Adrenal gland (tissue), 12 donors: Measurements from ENCODE around the gene CCDC33. TPM values are rescaled to one million over a fixed set of nuclear protein-coding genes. Genes with fewer than 3 reads are reported as not detected.

Experiments
- DNase-seq, 7 donors: peaks; one replicate each; pipeline ENCODE4 v3.0.0-alpha.2; 2019 to 2020
- H3K27ac ChIP-seq, 5 donors: fragments of 200-600 bp; sonication (generic) in 4 of 5; 1 replicate in 3 of 5; 2 replicates in 2 of 5; pipeline versions ENCODE4 v1.5.1 to v1.8.0; 2016 to 2020; ENCODE audit warnings: mild to moderate bottlenecking in 1 of 5
- H3K27me3 ChIP-seq: fragments of 200-600 bp; 2 replicates; pipeline ENCODE4 v1.8.0; 2021
- H3K36me3 ChIP-seq, 2 donors: fragments of 200-600 bp; replicated peaks in 1 of 2; 1 replicate in 1 of 2; 2 replicates in 1 of 2; pipeline versions ENCODE4 v1.5.1 to v1.8.0; 2018 to 2022
- H3K4me1 ChIP-seq, 2 donors: fragments of 200-600 bp; replicated peaks in 1 of 2; 1 replicate in 1 of 2; 2 replicates in 1 of 2; pipeline versions ENCODE4 v1.5.1 to v1.8.0; 2018 to 2021
- H3K4me3 ChIP-seq, 4 donors: fragments of 200-600 bp; sonication (generic) in 3 of 4; one replicate each; pipeline ENCODE4 v1.5.1; 2016 to 2018
- H3K9me3 ChIP-seq, 3 donors: fragments of 200-600 bp; sonication (generic) in 1 of 3; replicated peaks in 1 of 3; 1 replicate in 2 of 3; 2 replicates in 1 of 3; pipeline versions ENCODE4 v1.5.1 to v1.8.0; 2016 to 2021
- POLR2A ChIP-seq, 2 donors: fragments of 450-650 bp; IDR thresholded peaks; one replicate each; pipeline ENCODE4 v1.6.1; 2017; ENCODE audit warnings: antibody characterized with exemption in 2 of 2, mild to moderate bottlenecking in 2 of 2, moderate library complexity in 1 of 2
- WGBS, 4 donors: extraction: QIAGEN DNeasy Blood & Tissue Kit in 2 of 4; methylation state at CpG; one replicate each; pipeline versions ENCODE4 v1.1.5 to v1.1.7; 2013 to 2017; 5-methylcytosine and 5-hydroxymethylcytosine counted together
- intact Hi-C, 2 donors: fragments of 100-400 bp; cut with DNase I; formaldehyde crosslinking; loops; one replicate each; pipeline versions ENCODE4 v1.14.1 to v1.15.0; 2022 to 2023
- polyA plus RNA-seq, 3 donors: library from polyadenylated mRNA; stranded (reverse); fragments of 200-250 nt in 2 of 3; fragments of 350-450 nt in 1 of 3; fragmentation: Illumina TruSeq in 1 of 3; extraction: RNeasy Lipid Tissue Mini Kit (QIAGEN cat#74804) in 1 of 3; gene quantifications; one replicate each; pipeline ENCODE4 v1.2.3, GENCODE V29; 2013 to 2014
- total RNA-seq, 9 donors: library from RNA; depleted of rRNA in 4 of 9; stranded (reverse); fragments of >200 nt in 4 of 9; fragments of 120-200 nt in 1 of 9; fragmentation: NEBNext Ultra II Directional in 1 of 9; extraction: Animal tissue kit (Norgen Biotek cat#: 25700) in 1 of 9; gene quantifications; one replicate each; pipeline versions ENCODE4 v1.1.0 to v1.2.4, GENCODE V29; 2013 to 2023
- TF ChIP-seq, protein P1 (sequence below), 6 experiments: fragments of 450-650 bp in 4 of 6; fragments of 200-600 bp in 2 of 6; sonication (generic) in 1 of 6; IDR thresholded peaks; 1 replicate in 5 of 6; 2 replicates in 1 of 6; pipeline versions ENCODE4 v1.5.1 to v1.8.0; 2016 to 2021; ENCODE audit warnings: antibody characterized with exemption in 6 of 6, mild to moderate bottlenecking in 2 of 6, moderate library complexity in 1 of 6
- donor health status: healthy with polysubstance abuse.
- donor health status: Bipolar disorder and iron deficiency.
- donor health status: DM: yes; HTN: yes; CAD: no.
- donor health status: DM: no; HTN: no; CAD: no.
- donor health status: DM: no; HTN: no; CAD: no.
- donor health status: DM: yes; HTN: yes; CAD: no.

CCDC33 gene
- total and polyA plus RNA-seq, 12 donors, result 0.11 to 1.1 (median 0.30) TPM; not detected in 3

DNA sequence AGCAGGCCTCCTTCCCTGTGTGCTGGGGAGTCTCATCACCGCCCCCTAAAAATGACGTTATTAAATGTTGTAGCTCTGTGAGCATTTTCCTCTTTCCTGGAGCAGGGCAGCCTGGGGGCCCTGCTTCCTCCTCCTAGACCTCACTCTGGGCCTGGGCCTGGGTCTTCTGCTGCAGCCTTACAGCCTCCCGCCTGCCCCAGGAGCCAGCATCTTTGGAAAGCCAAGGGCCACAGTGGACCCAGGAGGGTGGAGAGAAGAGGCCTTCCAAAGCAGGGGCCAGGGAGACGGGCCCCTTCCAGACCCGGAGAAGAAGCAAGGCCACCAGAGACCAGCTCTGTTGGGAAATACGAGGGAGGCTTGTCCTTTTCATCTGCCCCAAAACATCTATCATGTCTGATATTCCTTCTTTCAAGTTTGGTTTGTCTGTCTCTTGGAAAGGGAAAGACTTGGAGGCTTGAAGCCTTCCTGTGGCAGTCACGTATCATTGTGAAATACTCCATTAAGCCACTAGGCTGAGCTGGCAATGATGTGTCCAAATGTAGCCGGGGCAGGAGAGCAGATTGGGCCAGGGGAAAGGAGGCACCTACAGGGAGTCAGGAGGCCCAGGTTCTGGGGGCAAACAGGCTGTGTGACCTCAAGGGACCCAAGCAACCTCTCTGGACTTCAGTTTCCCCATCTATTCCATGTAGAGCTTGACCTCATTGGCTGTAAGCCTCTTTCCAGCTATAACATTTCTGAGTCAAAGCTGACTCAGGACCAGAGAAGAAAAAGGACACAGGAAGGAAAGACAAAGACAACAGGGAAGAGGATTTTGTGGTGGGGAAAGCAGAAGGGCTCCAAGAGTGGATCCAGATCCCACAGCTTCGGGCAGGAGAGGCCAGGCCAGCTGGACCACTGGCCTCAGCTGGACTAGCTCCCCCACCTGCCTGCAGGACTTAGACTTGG is 100.2 kb downstream of the CCDC33 start:
- WGBS, 4 donors, result 70 to 76% (median 74%) methylated on average over 8 to 9 of the region's 9 CpGs
- peak overlapping the region in 3 of 5 donors; percentile 43 to 76 (median 57) for H3K27ac ChIP-seq
- H3K9me3 ChIP-seq, result no peaks in the 10 kb centered on the region
- peaks cover 0 to 5% of the 10 kb centered on the region in 2 donors for H3K36me3 ChIP-seq
- H3K27me3 ChIP-seq, result no peaks in the 10 kb centered on the region
- H3K4me3 ChIP-seq, result no peak overlapping the region
- H3K4me1 ChIP-seq, result peaks cover 0 to 6% of the 10 kb centered on the region in 2 donors
- intact Hi-C loops, result no loop called here
- TF ChIP-seq, protein P1, sequence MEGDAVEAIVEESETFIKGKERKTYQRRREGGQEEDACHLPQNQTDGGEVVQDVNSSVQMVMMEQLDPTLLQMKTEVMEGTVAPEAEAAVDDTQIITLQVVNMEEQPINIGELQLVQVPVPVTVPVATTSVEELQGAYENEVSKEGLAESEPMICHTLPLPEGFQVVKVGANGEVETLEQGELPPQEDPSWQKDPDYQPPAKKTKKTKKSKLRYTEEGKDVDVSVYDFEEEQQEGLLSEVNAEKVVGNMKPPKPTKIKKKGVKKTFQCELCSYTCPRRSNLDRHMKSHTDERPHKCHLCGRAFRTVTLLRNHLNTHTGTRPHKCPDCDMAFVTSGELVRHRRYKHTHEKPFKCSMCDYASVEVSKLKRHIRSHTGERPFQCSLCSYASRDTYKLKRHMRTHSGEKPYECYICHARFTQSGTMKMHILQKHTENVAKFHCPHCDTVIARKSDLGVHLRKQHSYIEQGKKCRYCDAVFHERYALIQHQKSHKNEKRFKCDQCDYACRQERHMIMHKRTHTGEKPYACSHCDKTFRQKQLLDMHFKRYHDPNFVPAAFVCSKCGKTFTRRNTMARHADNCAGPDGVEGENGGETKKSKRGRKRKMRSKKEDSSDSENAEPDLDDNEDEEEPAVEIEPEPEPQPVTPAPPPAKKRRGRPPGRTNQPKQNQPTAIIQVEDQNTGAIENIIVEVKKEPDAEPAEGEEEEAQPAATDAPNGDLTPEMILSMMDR (IDR thresholded peaks at IDR 0.05), result peak in 1 of 6 experiments; percentile 15
- TF ChIP-seq POLR2A (IDR thresholded peaks at IDR 0.05), result no peak
- no peak for DNase-seq

DNA sequence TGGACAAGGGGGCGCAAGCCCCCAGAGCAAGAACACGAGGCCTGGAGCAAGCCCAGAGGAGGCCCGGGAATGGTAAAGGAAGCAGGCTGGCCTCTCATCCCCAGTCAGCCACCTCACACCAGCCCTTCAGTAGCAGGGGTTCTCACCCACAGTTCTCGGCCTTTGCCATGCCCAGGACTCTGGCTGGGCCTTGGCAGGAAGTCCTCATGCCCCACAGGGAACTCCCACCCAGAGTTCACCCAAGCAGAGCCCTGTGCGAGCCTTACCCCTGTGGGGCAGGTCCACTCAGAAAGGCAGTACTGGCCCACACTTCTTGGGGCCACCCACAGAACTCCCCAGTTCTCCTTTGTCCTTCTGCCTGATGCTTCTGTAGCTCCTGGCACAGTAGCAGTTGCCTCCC is 101.0 kb downstream of the CCDC33 start:
- WGBS, 4 donors, result 88 to 97% (median 92%) methylated on average over 2 to 5 of the region's 5 CpGs
- no peaks in the 10 kb centered on the region for H3K27me3 ChIP-seq
- H3K36me3 ChIP-seq, result peaks cover 0 to 5% of the 10 kb centered on the region in 2 donors
- peaks cover 0 to 14% of the 10 kb centered on the region in 2 donors for H3K4me1 ChIP-seq
- no peak overlapping the region for H3K4me3 ChIP-seq
- intact Hi-C loops, result no loop called here
- H3K9me3 ChIP-seq, result no peaks in the 10 kb centered on the region
- TF ChIP-seq POLR2A (IDR thresholded peaks at IDR 0.05), result no peak
- TF ChIP-seq, protein P1 (IDR thresholded peaks at IDR 0.05), result no peak
- H3K27ac ChIP-seq, result peak overlapping the region in 3 of 5 donors; percentile 43 to 76 (median 57)
- no peak for DNase-seq

DNA sequence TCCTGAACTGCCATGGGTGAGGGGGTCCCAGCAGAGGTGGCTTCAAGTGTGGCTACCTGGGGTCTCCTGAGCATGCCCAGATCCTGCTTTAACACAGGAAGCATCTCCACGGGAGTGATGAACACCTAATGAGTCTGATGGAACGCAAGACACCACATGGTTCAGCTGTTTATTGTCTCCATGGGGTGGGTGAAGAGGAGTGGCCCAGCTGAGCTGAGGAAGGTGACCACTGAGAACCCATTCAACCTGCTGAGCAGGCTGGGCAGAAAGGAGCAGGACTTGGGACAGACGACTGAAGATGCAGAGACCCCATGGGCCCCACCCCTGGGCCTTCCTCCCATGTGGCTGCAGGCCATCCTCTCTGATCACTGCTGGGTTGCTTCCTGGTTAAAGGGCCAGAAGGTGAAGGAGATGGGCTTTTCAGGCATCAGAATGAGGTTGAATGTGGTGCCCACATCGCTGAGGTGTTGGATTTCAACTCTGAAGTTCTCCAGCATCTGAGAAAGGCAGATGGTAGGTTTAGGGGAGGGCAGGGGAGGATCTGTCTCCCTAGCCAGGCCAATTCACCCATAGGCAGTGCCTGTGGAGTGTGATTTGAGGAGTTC is 101.6 kb downstream of the CCDC33 start:
- H3K4me3 ChIP-seq, result no peak overlapping the region
- peak in 1 of 7 donors; percentile 13 for DNase-seq
- H3K36me3 ChIP-seq, result peaks cover 0 to 9% of the 10 kb centered on the region in 2 donors

More for the DNA sequence above, 101.6 kb downstream of the CCDC33 start:
- no peaks in the 10 kb centered on the region for H3K9me3 ChIP-seq
- TF ChIP-seq POLR2A (IDR thresholded peaks at IDR 0.05), result no peak
- TF ChIP-seq, protein P1 (IDR thresholded peaks at IDR 0.05), result no peak
- WGBS, 4 donors, result 83 to 91% (median 88%) methylated on average over 2 to 4 of the region's 4 CpGs
- peaks cover 0 to 20% of the 10 kb centered on the region in 2 donors for H3K4me1 ChIP-seq
- H3K27ac ChIP-seq, result peak overlapping the region in 3 of 5 donors; percentile 43 to 76 (median 57)
- no peaks in the 10 kb centered on the region for H3K27me3 ChIP-seq
- intact Hi-C loops, result no loop called here
